Heart right ventricle (tissue), 16 donors: Measurements from ENCODE around the gene DOCK10. TPM values are rescaled to one million over a fixed set of nuclear protein-coding genes. Genes with fewer than 3 reads are reported as not detected.

Source experiments
- ATAC-seq, 8 donors: fragments of 200-7000 bp; cut with Tn5 transposase; one replicate each; pipeline ENCODE4 v1.9.1; 2020; ENCODE audit warnings: mild to moderate bottlenecking in 8 of 8, moderate library complexity in 8 of 8, moderate number of reproducible peaks in 1 of 8
- DNase-seq, 2 donors: peaks; one replicate each; pipeline ENCODE4 v3.0.0-alpha.2; 2020
- H3K27ac ChIP-seq, 10 donors: fragments of 200-600 bp; sonication (generic) in 2 of 10; one replicate each; pipeline versions ENCODE4 v1.5.0 to v1.8.0; 2020 to 2022; ENCODE audit warnings: mild to moderate bottlenecking in 3 of 10
- H3K27me3 ChIP-seq, 7 donors: fragments of 200-600 bp; one replicate each; pipeline ENCODE4 v1.8.0; 2021 to 2022; ENCODE audit warnings: mild to moderate bottlenecking in 2 of 7
- H3K36me3 ChIP-seq, 9 donors: fragments of 200-600 bp; sonication (generic) in 1 of 9; one replicate each; pipeline versions ENCODE4 v1.5.0 to v1.8.0; 2020 to 2022; ENCODE audit warnings: mild to moderate bottlenecking in 2 of 9
- H3K4me1 ChIP-seq, 9 donors: fragments of 200-600 bp; sonication (generic) in 1 of 9; one replicate each; pipeline versions ENCODE4 v1.5.0 to v1.8.0; 2020 to 2022; ENCODE audit warnings: mild to moderate bottlenecking in 4 of 9
- H3K4me3 ChIP-seq, 10 donors: fragments of 200-600 bp; sonication (generic) in 2 of 10; one replicate each; pipeline versions ENCODE4 v1.5.0 to v1.8.0; 2020 to 2022; ENCODE audit warnings: mild to moderate bottlenecking in 7 of 10, moderate library complexity in 2 of 10
- H3K9me3 ChIP-seq, 11 donors: fragments of 200-600 bp in 10 of 11; sonication (generic) in 2 of 11; one replicate each; pipeline versions ENCODE4 v1.5.0 to v1.8.0; 2013 to 2022; ENCODE audit warnings: mild to moderate bottlenecking in 2 of 11, control low read depth in 1 of 11, moderate library complexity in 1 of 11
- WGBS, 2 donors: extraction: QIAGEN DNeasy Blood & Tissue Kit; methylation state at CpG; one replicate each; pipeline ENCODE4 v1.1.7; 2013; ENCODE audit warnings: inconsistent platforms in 1 of 2; 5-methylcytosine and 5-hydroxymethylcytosine counted together
- intact Hi-C, 10 donors: fragments of 100-400 bp; cut with DNase I; formaldehyde crosslinking; loops; one replicate each; pipeline versions ENCODE4 v1.11.1 to v1.14.2; 2022
- polyA plus RNA-seq, 2 donors: library from polyadenylated mRNA; stranded (reverse); fragments of 200-250 nt; gene quantifications; one replicate each; pipeline ENCODE4 v1.2.3, GENCODE V29; 2013
- total RNA-seq, 10 donors: library from RNA; stranded (reverse); fragmentation: NEBNext Ultra II Directional in 3 of 10; extraction: Animal tissue kit (Norgen Biotek cat#: 25700) in 3 of 10; gene quantifications; one replicate each; pipeline versions ENCODE4 v1.2.1 to v1.2.4, GENCODE V29; 2021 to 2023
- TF ChIP-seq, protein P1 (sequence below), 9 donors: fragments of 200-600 bp; sonication (generic) in 2 of 9; IDR thresholded peaks; one replicate each; pipeline versions ENCODE4 v1.5.0 to v1.8.0; 2021 to 2022; ENCODE audit warnings: antibody characterized with exemption in 9 of 9, mild to moderate bottlenecking in 5 of 9, moderate library complexity in 1 of 9
- donor health status: Arrhythmogenic right ventricular cardiomyopathy.
- donor health status: ischemic (EF 13 %, LVEDD 7.1; RV severe dilation, severe dysfunction).
- donor health status: healthy with polysubstance abuse.
- donor health status: DM: no; HTN: yes; CAD: no.
- donor health status: DM: no; HTN: no; CAD: no.
- donor health status: ischemic (EF 25% LVEDD 6.9; RV normal size, moderate dysfunction).
- donor health status: ischemic (EF 25% LVEDD 5.7; RV mildly dilated, moderate dysfunction).
- donor health status: healthy.
- donor health status: DM: yes; HTN: yes; CAD: no.
- donor health status: Ischemic cardiomyopathy.
- donor health status: ischemic (EF 35%, LVEDD 5.7; RV mildly dilated, moderate dysfunction).
- donor health status: nonischemic (EF 11% LVEDD 7.7; RV severe dilation, severe dysfunction).
- donor health status: DM: yes; HTN: yes; CAD: no.
- donor health status: PGD.
- donor health status: ischemic (EF 29% LVEDD 5.4; RV normal size, mild dysfunction).
- donor health status: nonischemic (EF 23%, LVEDD 6.1; RV moderate dilation, normal function).

DOCK10 gene
- total and polyA plus RNA-seq, 12 donors = 0.77 to 18.9 (median 1.4) TPM

DNA sequence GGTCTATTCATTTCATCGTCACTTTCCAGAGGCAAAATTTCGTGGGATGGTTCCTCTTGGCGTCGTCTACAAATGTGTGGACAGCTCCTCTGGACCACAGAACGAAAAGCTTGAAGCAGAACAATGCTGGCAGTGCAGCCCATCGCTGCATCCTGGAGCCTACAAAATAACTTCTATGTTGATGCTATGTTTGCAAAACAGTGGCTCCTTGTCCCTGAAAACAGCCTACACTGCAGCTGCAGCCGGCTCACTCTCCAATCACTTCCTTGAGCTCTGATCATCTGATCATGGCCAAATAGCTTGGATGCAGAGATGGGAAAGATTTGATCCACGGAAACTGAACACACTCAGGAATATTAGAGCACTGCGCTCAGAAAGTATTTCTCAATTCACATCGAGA lies 60.0 kb downstream of the DOCK10 start:
- WGBS, 2 donors = 53 to 54% methylated on average over 10 of the region's 10 CpGs
- peak in 7 of 8 donors; percentile 44 to 75 (median 63) for ATAC-seq
- Histone ChIP-seq H3K4me3 (peak overlapping the region in 7 of 10 donors; percentile 7 to 46 (median 34)), H3K9me3 (no peaks in the 10 kb centered on the region), H3K27me3 (no peaks in the 10 kb centered on the region), H3K4me1 (peaks cover 0 to 30% (median 0%) of the 10 kb centered on the region in 9 donors), H3K27ac (peak overlapping the region in 6 of 10 donors; percentile 3 to 72 (median 48)), H3K36me3 (no peaks in the 10 kb centered on the region)
- DNase-seq = no peak
- intact Hi-C loops = loop anchor here in 1 of 10 donors (5.0 kb wide), 1 partner anchor 45 kb away; no protein-coding TSS in a partner anchor
- TF ChIP-seq, protein P1, sequence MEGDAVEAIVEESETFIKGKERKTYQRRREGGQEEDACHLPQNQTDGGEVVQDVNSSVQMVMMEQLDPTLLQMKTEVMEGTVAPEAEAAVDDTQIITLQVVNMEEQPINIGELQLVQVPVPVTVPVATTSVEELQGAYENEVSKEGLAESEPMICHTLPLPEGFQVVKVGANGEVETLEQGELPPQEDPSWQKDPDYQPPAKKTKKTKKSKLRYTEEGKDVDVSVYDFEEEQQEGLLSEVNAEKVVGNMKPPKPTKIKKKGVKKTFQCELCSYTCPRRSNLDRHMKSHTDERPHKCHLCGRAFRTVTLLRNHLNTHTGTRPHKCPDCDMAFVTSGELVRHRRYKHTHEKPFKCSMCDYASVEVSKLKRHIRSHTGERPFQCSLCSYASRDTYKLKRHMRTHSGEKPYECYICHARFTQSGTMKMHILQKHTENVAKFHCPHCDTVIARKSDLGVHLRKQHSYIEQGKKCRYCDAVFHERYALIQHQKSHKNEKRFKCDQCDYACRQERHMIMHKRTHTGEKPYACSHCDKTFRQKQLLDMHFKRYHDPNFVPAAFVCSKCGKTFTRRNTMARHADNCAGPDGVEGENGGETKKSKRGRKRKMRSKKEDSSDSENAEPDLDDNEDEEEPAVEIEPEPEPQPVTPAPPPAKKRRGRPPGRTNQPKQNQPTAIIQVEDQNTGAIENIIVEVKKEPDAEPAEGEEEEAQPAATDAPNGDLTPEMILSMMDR (IDR thresholded peaks at IDR 0.05) = no peak

DNA sequence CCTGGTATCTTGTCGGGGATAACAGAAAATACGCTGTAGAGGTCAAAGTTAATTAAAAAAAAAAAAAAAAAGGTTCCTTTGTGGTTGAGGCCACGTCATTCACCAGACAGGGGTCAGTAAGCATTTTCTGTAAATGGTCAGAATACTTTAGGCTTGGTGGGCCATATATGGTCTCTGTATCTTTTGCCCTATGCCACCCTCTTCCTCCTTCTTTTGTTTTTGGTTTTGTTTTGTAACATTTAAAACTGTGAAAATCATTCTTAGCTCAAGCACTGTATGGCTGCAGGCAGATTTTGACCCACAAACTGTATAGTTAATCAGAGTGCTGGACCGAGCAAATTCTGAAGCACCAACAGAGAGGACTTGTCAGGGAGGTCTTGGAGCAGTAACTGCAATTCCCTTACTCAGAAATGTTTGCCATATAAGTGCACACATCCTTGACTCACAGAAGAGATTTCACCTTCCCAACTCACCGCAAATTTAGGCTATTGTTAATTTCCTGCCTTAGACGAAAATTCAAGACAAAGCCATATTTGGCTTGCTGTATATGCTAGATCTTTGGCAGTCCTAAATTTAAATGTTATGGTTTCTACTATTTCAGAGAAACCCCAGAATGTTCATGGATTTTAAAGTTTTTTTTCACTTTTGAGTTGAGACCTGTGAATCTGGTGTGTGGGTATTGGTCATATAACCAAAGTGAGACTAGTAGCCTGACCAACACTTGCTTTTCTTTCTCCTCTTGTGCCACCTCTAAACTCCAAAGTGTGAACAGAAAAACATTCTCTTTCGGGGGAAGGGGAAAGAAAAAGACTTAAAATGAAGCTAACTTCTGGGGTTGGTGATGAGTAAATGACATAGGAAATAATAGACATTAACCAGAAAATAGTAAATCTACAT lies 65.4 kb downstream of the DOCK10 start:
- no peak for ATAC-seq
- intact Hi-C loops = no loop called here
- 78 to 80% methylated on average over 7 of the region's 7 CpGs for WGBS, 2 donors
- H3K9me3 ChIP-seq = no peaks in the 10 kb centered on the region
- H3K27me3 ChIP-seq = no peaks in the 10 kb centered on the region
- no peaks in the 10 kb centered on the region for H3K36me3 ChIP-seq
- H3K27ac ChIP-seq = no peak overlapping the region
- H3K4me1 ChIP-seq = peaks cover 0 to 9% (median 0%) of the 10 kb centered on the region in 9 donors
- TF ChIP-seq, protein P1 (IDR thresholded peaks at IDR 0.05) = no peak
- no peak for DNase-seq
- no peak overlapping the region for H3K4me3 ChIP-seq

DNA sequence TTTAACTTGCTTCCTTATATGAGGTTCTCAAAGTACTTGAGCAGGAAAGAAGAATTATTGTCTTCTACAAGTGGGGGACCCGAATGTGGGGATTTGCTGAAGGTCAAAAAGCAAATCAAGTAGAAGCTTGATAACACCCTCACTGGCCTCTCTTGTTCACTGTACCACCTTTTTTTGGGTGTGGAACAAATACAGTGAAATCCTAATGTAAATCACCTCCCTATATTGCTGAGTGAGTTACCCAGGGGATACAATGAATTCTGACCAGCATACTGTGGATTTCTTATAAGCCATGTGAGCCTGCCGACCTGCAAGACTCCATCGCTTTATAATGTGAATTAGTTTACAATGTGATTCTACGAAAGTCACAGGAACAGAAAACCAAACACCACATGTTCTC lies 66.5 kb downstream of the DOCK10 start:
- H3K4me1 ChIP-seq = peaks cover 0 to 10% (median 0%) of the 10 kb centered on the region in 9 donors
- WGBS, 2 donors = 88 to 90% methylated on average over 4 of the region's 4 CpGs
- TF ChIP-seq, protein P1 (IDR thresholded peaks at IDR 0.05) = no peak
- no peaks in the 10 kb centered on the region for H3K27me3 ChIP-seq
- no peaks in the 10 kb centered on the region for H3K36me3 ChIP-seq
- H3K27ac ChIP-seq = no peak overlapping the region
- no peaks in the 10 kb centered on the region for H3K9me3 ChIP-seq
- no peak for ATAC-seq
- H3K4me3 ChIP-seq = no peak overlapping the region
- intact Hi-C loops = no loop called here
- DNase-seq = no peak

DNA sequence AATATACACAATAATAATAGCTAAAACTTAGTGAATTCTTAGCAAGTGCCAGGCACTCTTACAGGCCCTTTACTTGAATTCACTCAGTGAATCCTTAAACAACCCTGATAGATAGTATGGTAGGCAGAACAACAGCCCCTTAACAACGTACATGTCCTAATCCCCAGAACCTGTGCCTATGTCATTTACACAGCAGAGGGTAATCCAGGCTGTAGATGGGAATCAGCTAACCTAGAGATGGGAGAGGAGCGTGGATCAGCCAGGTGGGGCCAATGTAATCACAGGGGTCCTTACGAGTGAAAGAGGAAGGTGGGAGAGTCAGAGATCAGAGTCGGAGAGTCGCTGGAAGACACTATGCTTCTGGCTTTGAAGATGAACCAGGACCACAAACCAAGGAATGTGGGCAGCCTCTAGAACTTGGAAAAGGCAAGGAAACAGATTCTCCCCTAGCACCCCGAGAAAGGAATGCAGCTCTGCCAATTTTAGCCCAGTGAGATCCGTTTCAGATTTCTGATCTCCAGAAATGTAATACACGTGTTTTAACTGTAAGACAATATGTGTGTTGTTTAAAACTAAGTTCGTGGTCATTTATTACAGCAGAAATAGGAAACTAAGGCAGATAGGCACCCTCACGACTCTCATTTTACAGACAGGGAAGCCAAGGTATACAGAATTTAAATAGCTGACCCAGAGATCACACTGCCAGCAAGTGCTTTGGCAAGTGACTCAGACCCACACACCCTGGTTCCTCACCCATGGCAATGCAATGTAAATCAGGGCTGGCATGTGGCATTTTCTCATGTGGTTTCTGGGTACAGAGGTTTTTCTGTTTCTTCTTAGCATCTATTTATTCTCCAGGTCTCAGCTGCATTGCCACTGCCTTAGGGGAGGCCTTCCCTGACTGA lies 68.9 kb downstream of the DOCK10 start:
- Histone ChIP-seq H3K36me3 (no peaks in the 10 kb centered on the region), H3K9me3 (no peaks in the 10 kb centered on the region), H3K27me3 (no peaks in the 10 kb centered on the region), H3K4me3 (no peak overlapping the region), H3K27ac (no peak overlapping the region), H3K4me1 (peaks cover 0 to 24% (median 0%) of the 10 kb centered on the region in 9 donors)
- ATAC-seq (no peak), DNase-seq (no peak)
- TF ChIP-seq, protein P1 (IDR thresholded peaks at IDR 0.05) = no peak
- intact Hi-C loops = no loop called here
- WGBS, 2 donors = 64 to 68% methylated on average over 10 of the region's 10 CpGs
